Memory B cell (primary cell): ENCODE results near the gene DIAPH3.

Experiments used
- ATAC-seq: fragments of 150-1000 bp; cut with Tn5 transposase; 2 replicates; pipeline ENCODE4 v1.10.0; 2021; ENCODE audit warnings: low read depth, mild to moderate bottlenecking, moderate library complexity
- DNase-seq, 2 donors: peaks; one replicate each; pipeline ENCODE4 v3.0.0; 2022; ENCODE audit warnings: low spot score in 2 of 2
- H3K27ac Mint-ChIP-seq: one replicate; pipeline ENCODE4 v1.8.0; 2022; ENCODE audit warnings: mild to moderate bottlenecking, moderate library complexity, mixed read lengths
- H3K27me3 Mint-ChIP-seq: one replicate; pipeline ENCODE4 v1.8.0; 2022; ENCODE audit warnings: mixed read lengths
- H3K36me3 Mint-ChIP-seq: one replicate; pipeline ENCODE4 v1.8.0; 2022; ENCODE audit warnings: mild to moderate bottlenecking, mixed read lengths
- H3K4me1 Mint-ChIP-seq: one replicate; pipeline ENCODE4 v1.8.0; 2022; ENCODE audit warnings: mixed read lengths
- H3K4me3 Mint-ChIP-seq: one replicate; pipeline ENCODE4 v1.8.0; 2022; ENCODE audit warnings: mild to moderate bottlenecking, moderate library complexity, mixed read lengths
- H3K9me3 Mint-ChIP-seq: one replicate; pipeline ENCODE4 v1.8.0; 2022; ENCODE audit warnings: mixed read lengths

The DIAPH3 gene

DNA sequence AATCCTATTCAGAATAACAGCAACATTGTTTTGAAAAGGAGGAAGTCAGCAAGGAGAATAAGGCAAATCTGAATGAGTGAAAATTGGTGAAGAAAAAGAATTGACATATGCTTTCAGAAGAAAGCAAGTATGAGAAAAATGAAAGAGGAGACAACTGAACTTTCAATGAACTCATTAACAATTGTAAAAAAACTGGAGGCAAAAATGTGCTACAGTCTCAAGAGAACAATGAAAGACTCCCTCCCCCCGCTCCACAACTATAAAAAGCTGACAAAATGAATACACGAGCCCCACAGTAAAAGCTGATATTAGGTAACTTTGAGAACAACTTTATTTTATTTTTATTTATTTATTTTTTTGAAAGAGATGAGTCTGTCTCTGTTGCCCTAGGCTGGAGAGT is 373.1 kb downstream of the DIAPH3 start:
- Mint-ChIP-seq H3K4me3 (no peak overlapping the region), H3K36me3 (no peaks in the 10 kb centered on the region), H3K27ac (no peak overlapping the region), H3K4me1 (no peaks in the 10 kb centered on the region), H3K27me3 (no peaks in the 10 kb centered on the region), H3K9me3 (no peaks in the 10 kb centered on the region)
- ATAC-seq: no peak
- DNase-seq: no peak

DNA sequence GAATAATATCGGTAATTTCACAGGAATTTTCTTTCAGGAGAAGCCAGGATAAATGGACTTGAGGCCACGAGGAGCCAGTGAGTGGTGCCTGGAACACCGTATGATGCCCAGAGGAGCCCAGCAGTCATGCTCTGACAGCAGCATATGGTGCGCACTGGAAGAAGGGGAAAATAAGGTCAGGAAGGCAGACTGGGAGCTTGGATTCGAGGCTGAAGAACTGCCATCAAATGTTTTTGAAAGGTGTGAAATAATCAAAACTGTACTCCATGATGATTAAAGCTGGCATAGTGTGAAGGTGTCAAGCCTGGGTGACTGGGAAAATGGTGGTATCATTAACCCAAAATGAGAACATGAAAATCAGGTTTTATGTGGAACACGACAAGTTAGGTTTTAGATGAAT is 374.2 kb downstream of the DIAPH3 start:
- no peaks in the 10 kb centered on the region for H3K9me3 Mint-ChIP-seq
- H3K36me3 Mint-ChIP-seq: no peaks in the 10 kb centered on the region
- no peaks in the 10 kb centered on the region for H3K4me1 Mint-ChIP-seq
- H3K27me3 Mint-ChIP-seq: no peaks in the 10 kb centered on the region
- H3K4me3 Mint-ChIP-seq: no peak overlapping the region
- DNase-seq (no peak), ATAC-seq (no peak)
- H3K27ac Mint-ChIP-seq: no peak overlapping the region

GRCh38 chr13:59787679-59788078 is 376.0 kb downstream of the DIAPH3 start:
- H3K36me3 Mint-ChIP-seq: no peaks in the 10 kb centered on the region
- no peaks in the 10 kb centered on the region for H3K4me1 Mint-ChIP-seq
- ATAC-seq: no peak
- H3K27me3 Mint-ChIP-seq: no peaks in the 10 kb centered on the region
- H3K27ac Mint-ChIP-seq: no peak overlapping the region
- DNase-seq: no peak
- no peaks in the 10 kb centered on the region for H3K9me3 Mint-ChIP-seq
- no peak overlapping the region for H3K4me3 Mint-ChIP-seq

GRCh38 chr13:59782696-59783095 is 381.0 kb downstream of the DIAPH3 start:
- Mint-ChIP-seq H3K27ac (no peak overlapping the region), H3K36me3 (no peaks in the 10 kb centered on the region), H3K27me3 (no peaks in the 10 kb centered on the region), H3K9me3 (no peaks in the 10 kb centered on the region), H3K4me3 (no peak overlapping the region), H3K4me1 (no peaks in the 10 kb centered on the region)
- ATAC-seq (no peak), DNase-seq (no peak)

GRCh38 chr13:59780058-59780457 is 383.7 kb downstream of the DIAPH3 start:
- no peak for ATAC-seq
- Mint-ChIP-seq H3K27me3 (no peaks in the 10 kb centered on the region), H3K4me1 (no peaks in the 10 kb centered on the region), H3K9me3 (no peaks in the 10 kb centered on the region), H3K4me3 (no peak overlapping the region), H3K36me3 (no peaks in the 10 kb centered on the region), H3K27ac (no peak overlapping the region)
- DNase-seq: no peak

GRCh38 chr13:59776924-59777690 is 386.6 kb downstream of the DIAPH3 start:
- Mint-ChIP-seq H3K36me3 (no peaks in the 10 kb centered on the region), H3K4me1 (no peaks in the 10 kb centered on the region), H3K27ac (no peak overlapping the region), H3K9me3 (no peaks in the 10 kb centered on the region), H3K4me3 (no peak overlapping the region), H3K27me3 (no peaks in the 10 kb centered on the region)
- DNase-seq: no peak
- no peak for ATAC-seq

DNA sequence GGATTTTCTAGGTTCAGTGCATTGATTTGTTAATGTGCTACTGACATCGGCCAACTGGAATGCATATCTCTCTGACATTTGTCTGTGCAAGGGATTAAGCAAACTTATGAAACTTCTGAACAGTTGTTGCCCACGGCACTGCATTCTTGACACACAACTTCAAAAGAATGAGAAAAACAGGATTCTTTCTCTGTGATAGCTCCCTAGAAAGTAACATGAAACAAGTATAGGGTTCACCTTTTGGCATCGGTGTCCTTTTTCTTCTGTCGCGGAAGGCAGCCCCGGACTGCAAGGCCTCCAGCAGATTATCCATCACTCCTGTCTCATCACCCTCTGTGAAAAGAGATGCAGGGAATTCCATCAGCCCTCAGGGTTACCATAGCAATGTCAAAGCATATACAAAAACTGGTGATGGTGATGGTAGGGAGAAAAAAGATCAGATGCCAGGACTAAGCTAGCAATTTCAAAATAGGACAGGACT is 389.2 kb downstream of the DIAPH3 start:
- Mint-ChIP-seq H3K27ac (no peak overlapping the region), H3K27me3 (no peaks in the 10 kb centered on the region), H3K36me3 (no peaks in the 10 kb centered on the region), H3K9me3 (no peaks in the 10 kb centered on the region), H3K4me1 (no peaks in the 10 kb centered on the region), H3K4me3 (no peak overlapping the region)
- DNase-seq: no peak
- ATAC-seq: no peak

GRCh38 chr13:59771272-59771671 is 392.5 kb downstream of the DIAPH3 start:
- no peaks in the 10 kb centered on the region for H3K36me3 Mint-ChIP-seq
- DNase-seq (no peak), ATAC-seq (no peak)
- H3K27ac Mint-ChIP-seq: no peak overlapping the region
- H3K4me3 Mint-ChIP-seq: no peak overlapping the region
- no peaks in the 10 kb centered on the region for H3K27me3 Mint-ChIP-seq
- no peaks in the 10 kb centered on the region for H3K9me3 Mint-ChIP-seq
- no peaks in the 10 kb centered on the region for H3K4me1 Mint-ChIP-seq

DNA sequence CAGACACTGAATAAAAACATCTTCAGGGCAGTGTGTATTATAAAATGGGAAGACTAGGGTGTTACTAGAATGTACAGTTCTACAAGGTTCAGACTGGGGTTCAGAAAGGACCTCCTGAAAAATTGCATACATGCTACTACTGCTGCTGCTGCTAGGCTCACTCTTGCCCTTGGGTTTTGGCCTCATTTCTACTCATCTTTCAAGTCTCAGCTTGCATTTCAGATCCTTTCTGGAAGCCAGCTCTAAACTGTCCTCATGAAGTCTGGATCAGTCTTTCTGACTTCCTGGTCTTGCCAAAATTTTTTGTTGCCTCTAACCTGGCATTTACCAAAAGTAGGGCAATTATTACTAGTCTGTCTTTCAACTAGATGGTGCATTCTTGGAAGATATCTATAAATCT is 393.3 kb downstream of the DIAPH3 start:
- ATAC-seq: no peak
- DNase-seq: no peak
- Mint-ChIP-seq H3K9me3 (no peaks in the 10 kb centered on the region), H3K27ac (no peak overlapping the region), H3K36me3 (no peaks in the 10 kb centered on the region), H3K27me3 (no peaks in the 10 kb centered on the region), H3K4me3 (no peak overlapping the region), H3K4me1 (no peaks in the 10 kb centered on the region)

GRCh38 chr13:59766236-59766635 is 397.5 kb downstream of the DIAPH3 start:
- no peaks in the 10 kb centered on the region for H3K4me1 Mint-ChIP-seq
- no peaks in the 10 kb centered on the region for H3K27me3 Mint-ChIP-seq
- no peak overlapping the region for H3K27ac Mint-ChIP-seq
- no peaks in the 10 kb centered on the region for H3K36me3 Mint-ChIP-seq
- DNase-seq (no peak), ATAC-seq (no peak)
- H3K4me3 Mint-ChIP-seq: no peak overlapping the region
- no peaks in the 10 kb centered on the region for H3K9me3 Mint-ChIP-seq

GRCh38 chr13:59755632-59756290 is 408.0 kb downstream of the DIAPH3 start:
- ATAC-seq (no peak), DNase-seq (no peak)
- H3K4me3 Mint-ChIP-seq: no peak overlapping the region
- peaks cover 2% of the 10 kb centered on the region for H3K36me3 Mint-ChIP-seq
- H3K27ac Mint-ChIP-seq: no peak overlapping the region
- peaks cover 1% of the 10 kb centered on the region for H3K9me3 Mint-ChIP-seq
- H3K4me1 Mint-ChIP-seq: no peaks in the 10 kb centered on the region
- H3K27me3 Mint-ChIP-seq: no peaks in the 10 kb centered on the region

- Mint-ChIP-seq H3K9me3 (peaks cover 1% of the 10 kb centered on the region), H3K27ac (no peak overlapping the region), H3K4me1 (no peaks in the 10 kb centered on the region), H3K36me3 (peaks cover 2% of the 10 kb centered on the region), H3K4me3 (no peak overlapping the region), H3K27me3 (no peaks in the 10 kb centered on the region)
- DNase-seq (no peak), ATAC-seq (no peak)
Measured at GRCh38 chr13:59754411-59754810, 409.3 kb downstream of the DIAPH3 start.

DNA sequence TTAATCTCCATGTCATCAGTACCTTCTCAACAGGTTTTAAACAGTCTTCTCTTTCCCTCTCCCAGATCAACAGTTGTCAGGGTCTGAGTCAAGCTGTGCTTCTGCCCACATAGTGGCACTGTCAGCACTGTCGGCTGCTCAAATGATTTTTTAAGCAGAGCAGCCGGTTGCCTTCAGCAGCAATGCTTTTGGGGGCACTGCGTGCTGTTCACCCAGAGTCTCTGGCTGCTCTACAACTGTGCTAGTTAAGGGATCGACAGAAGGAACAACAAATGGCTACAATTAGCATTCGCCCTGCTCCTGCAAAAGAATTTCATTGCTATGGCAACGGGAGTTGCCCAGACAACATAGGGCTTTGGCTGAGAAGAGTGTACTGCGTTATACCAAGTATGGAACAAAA is 412.9 kb downstream of the DIAPH3 start:
- Mint-ChIP-seq H3K27me3 (no peaks in the 10 kb centered on the region), H3K4me1 (no peaks in the 10 kb centered on the region), H3K9me3 (no peaks in the 10 kb centered on the region), H3K27ac (no peak overlapping the region), H3K36me3 (no peaks in the 10 kb centered on the region), H3K4me3 (no peak overlapping the region)
- DNase-seq (no peak), ATAC-seq (no peak)

DNA sequence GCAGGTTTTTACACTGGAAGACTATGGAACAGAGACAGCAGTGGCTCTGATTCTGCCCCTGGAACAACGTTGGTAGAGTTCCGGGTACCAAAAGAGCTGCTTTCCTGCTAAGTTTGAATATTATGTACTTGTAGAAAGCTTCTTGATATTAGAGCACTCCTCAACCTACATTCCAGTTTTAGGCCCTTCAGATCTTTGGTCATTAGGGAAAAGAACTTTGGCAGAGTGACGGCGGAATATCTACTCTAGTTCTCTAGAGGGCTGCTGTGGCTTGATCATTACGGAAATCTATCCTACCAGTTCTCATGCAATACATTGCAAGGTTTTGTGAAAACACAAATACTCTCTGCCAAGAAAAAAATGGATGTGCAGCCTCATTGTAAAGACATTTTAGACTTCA is 415.7 kb downstream of the DIAPH3 start:
- no peak for DNase-seq
- no peak overlapping the region for H3K4me3 Mint-ChIP-seq
- H3K36me3 Mint-ChIP-seq: no peaks in the 10 kb centered on the region
- no peaks in the 10 kb centered on the region for H3K4me1 Mint-ChIP-seq
- no peak for ATAC-seq
- no peak overlapping the region for H3K27ac Mint-ChIP-seq
- no peaks in the 10 kb centered on the region for H3K9me3 Mint-ChIP-seq
- H3K27me3 Mint-ChIP-seq: no peaks in the 10 kb centered on the region

GRCh38 chr13:59747529-59747928 is 416.2 kb downstream of the DIAPH3 start:
- no peak for ATAC-seq
- Mint-ChIP-seq H3K4me3 (no peak overlapping the region), H3K27me3 (no peaks in the 10 kb centered on the region), H3K36me3 (no peaks in the 10 kb centered on the region), H3K4me1 (no peaks in the 10 kb centered on the region), H3K9me3 (no peaks in the 10 kb centered on the region), H3K27ac (no peak overlapping the region)
- no peak for DNase-seq
